ENCODE results near the gene VAV1. TPM values are rescaled to one million over a fixed set of nuclear protein-coding genes. Genes with fewer than 3 reads are reported as not detected.
"Not testable (repeated sequence)": the region's sequence is repeated elsewhere in the genome, so short reads cannot be mapped to it uniquely, and the experiment has no call there.

The VAV1 gene
- total RNA-seq, 2 experiments from 2014 or later = 77.9 to 84.5 TPM

- ChIA-PET CTCF (interaction anchor here (0.8 to 8.2 kb wide), 4 partner anchors 96 to 648 kb away, joined by 3 to 106 read pairs (median 4); partner anchors contain the start of gene GPR108), POLR2A (no interaction called here)
- Mint-ChIP-seq H3K27ac (no peak overlapping the region), H3K27me3 (no peaks in the 10 kb centered on the region), H3K9me3 (no peaks in the 10 kb centered on the region), H3K4me1 (ENCODE audit: low read depth) (peaks cover 19% of the 10 kb centered on the region), H3K4me3 (no peak overlapping the region), H3K36me3 (no peaks in the 10 kb centered on the region)
- no peak for DNase-seq
- intact Hi-C loops (cut with micrococcal nuclease) = no loop called here
Observed at GRCh38 chr19:6866741-6867151, 94.2 kb downstream of the VAV1 start.

GRCh38 chr19:6868351-6868750 lies 95.8 kb downstream of the VAV1 start:
- no peak overlapping the region for H3K27ac Mint-ChIP-seq
- intact Hi-C loops (cut with micrococcal nuclease) = no loop called here
- POLR2A ChIA-PET = interaction anchor here (1.3 kb wide), 1 partner anchor 227 kb away, joined by 3 read pairs; no protein-coding TSS in a partner anchor

GRCh38 chr19:6869151-6869882 lies 96.8 kb downstream of the VAV1 start:
- peaks cover 10% of the 10 kb centered on the region for H3K4me1 Mint-ChIP-seq (ENCODE audit: low read depth)
- intact Hi-C loops (cut with micrococcal nuclease); H3K27me3 Mint-ChIP-seq; H3K9me3 Mint-ChIP-seq; H3K27ac Mint-ChIP-seq; H3K4me3 Mint-ChIP-seq; DNase-seq; H3K36me3 Mint-ChIP-seq: not testable (repeated sequence)
- POLR2A ChIA-PET = interaction anchor here (1.3 kb wide), 1 partner anchor 227 kb away, joined by 3 read pairs; no protein-coding TSS in a partner anchor
- CTCF ChIA-PET = interaction anchor here (1.1 to 8.2 kb wide), 2 partner anchors 119 to 133 kb away, joined by 3 to 106 read pairs; partner anchors contain the start of gene GPR108

More at GRCh38 chr19:6868351-6868750, 95.8 kb downstream of the VAV1 start:
- Mint-ChIP-seq H3K4me3 (no peak overlapping the region), H3K4me1 (ENCODE audit: low read depth) (peaks cover 10% of the 10 kb centered on the region), H3K36me3 (no peaks in the 10 kb centered on the region), H3K9me3 (no peaks in the 10 kb centered on the region), H3K27me3 (no peaks in the 10 kb centered on the region)
- CTCF ChIA-PET = interaction anchor here (1.0 to 8.2 kb wide), 4 partner anchors 95 to 235 kb away, joined by 3 to 106 read pairs (median 3); partner anchors contain the start of gene GPR108
- DNase-seq = no peak

- Mint-ChIP-seq H3K27me3 (no peaks in the 10 kb centered on the region), H3K4me3 (no peak overlapping the region), H3K36me3 (no peaks in the 10 kb centered on the region), H3K27ac (no peak overlapping the region), H3K9me3 (no peaks in the 10 kb centered on the region), H3K4me1 (ENCODE audit: low read depth) (no peaks in the 10 kb centered on the region)
- no peak for DNase-seq
- intact Hi-C loops (cut with micrococcal nuclease) = no loop called here
- POLR2A ChIA-PET = no interaction called here
- CTCF ChIA-PET = interaction anchor here (0.6 kb wide), 1 partner anchor 319 kb away, joined by 3 read pairs; no protein-coding TSS in a partner anchor
Observed at GRCh38 chr19:6873708-6874431, 101.4 kb downstream of the VAV1 start.

GRCh38 chr19:6875218-6875617 lies 102.7 kb downstream of the VAV1 start:
- no peaks in the 10 kb centered on the region for H3K36me3 Mint-ChIP-seq
- POLR2A ChIA-PET = no interaction called here
- CTCF ChIA-PET = interaction anchor here (2.3 kb wide), 1 partner anchor 11 kb away, joined by 10 read pairs; no protein-coding TSS in a partner anchor
- no peak overlapping the region for H3K27ac Mint-ChIP-seq
- intact Hi-C loops (cut with micrococcal nuclease) = no loop called here
- H3K27me3 Mint-ChIP-seq = no peaks in the 10 kb centered on the region
- DNase-seq = no peak
- H3K9me3 Mint-ChIP-seq = peaks cover 4% of the 10 kb centered on the region
- H3K4me3 Mint-ChIP-seq = no peak overlapping the region
- no peaks in the 10 kb centered on the region for H3K4me1 Mint-ChIP-seq (ENCODE audit: low read depth)

GRCh38 chr19:6876748-6877147 lies 104.2 kb downstream of the VAV1 start:
- Mint-ChIP-seq H3K27ac (no peak overlapping the region), H3K4me3 (no peak overlapping the region), H3K4me1 (ENCODE audit: low read depth) (no peaks in the 10 kb centered on the region), H3K9me3 (peaks cover 4% of the 10 kb centered on the region), H3K36me3 (no peaks in the 10 kb centered on the region), H3K27me3 (no peaks in the 10 kb centered on the region)
- intact Hi-C loops (cut with micrococcal nuclease) = no loop called here
- ChIA-PET POLR2A (no interaction called here), CTCF (interaction anchor here (2.3 kb wide), 1 partner anchor 12 kb away, joined by 10 read pairs; no protein-coding TSS in a partner anchor)
- no peak for DNase-seq

- POLR2A ChIA-PET = no interaction called here
- no peaks in the 10 kb centered on the region for H3K4me1 Mint-ChIP-seq (ENCODE audit: low read depth)
Observed at GRCh38 chr19:6877766-6878165, 105.3 kb downstream of the VAV1 start.

GRCh38 chr19:6886277-6886897 lies 113.9 kb downstream of the VAV1 start:
- DNase-seq = peak; percentile 16
- intact Hi-C loops (cut with micrococcal nuclease) = loop anchor here (10.0 kb wide), 1 partner anchor 128 kb away; no protein-coding TSS in a partner anchor
- ChIA-PET POLR2A (no interaction called here), CTCF (no interaction called here)
- H3K27ac Mint-ChIP-seq = peak overlapping the region; percentile 1
- no peaks in the 10 kb centered on the region for H3K27me3 Mint-ChIP-seq
- no peak overlapping the region for H3K4me3 Mint-ChIP-seq
- H3K9me3 Mint-ChIP-seq = peaks cover 9% of the 10 kb centered on the region
- H3K36me3 Mint-ChIP-seq = peaks cover 3% of the 10 kb centered on the region
- H3K4me1 Mint-ChIP-seq (ENCODE audit: low read depth) = peaks cover 46% of the 10 kb centered on the region

More at GRCh38 chr19:6877766-6878165, 105.3 kb downstream of the VAV1 start:
- Mint-ChIP-seq H3K36me3 (no peaks in the 10 kb centered on the region), H3K4me3 (no peak overlapping the region), H3K27me3 (no peaks in the 10 kb centered on the region), H3K27ac (no peak overlapping the region), H3K9me3 (peaks cover 4% of the 10 kb centered on the region)
- CTCF ChIA-PET = no interaction called here
- no peak for DNase-seq
- intact Hi-C loops (cut with micrococcal nuclease) = no loop called here

GRCh38 chr19:6887316-6887715 lies 114.8 kb downstream of the VAV1 start, which contains the start of gene ADGRE1:
TSS of gene ADGRE1 (plus strand) at chr19:6887579. CDS start at chr19:6887609, 30 bp downstream.
- H3K36me3 Mint-ChIP-seq = peaks cover 8% of the 10 kb centered on the region
- peaks cover 14% of the 10 kb centered on the region for H3K9me3 Mint-ChIP-seq
- peak within 1 kb of the TSS; percentile 65 for H3K27ac Mint-ChIP-seq
- peaks cover 55% of the 10 kb centered on the region for H3K4me1 Mint-ChIP-seq (ENCODE audit: low read depth)
- DNase-seq = peak; percentile 71
- ChIA-PET POLR2A (no interaction called here), CTCF (no interaction called here)
- no peaks in the 10 kb centered on the region for H3K27me3 Mint-ChIP-seq
- intact Hi-C loops (cut with micrococcal nuclease) = loop anchor here (10.0 kb wide), 1 partner anchor 127 kb away; no protein-coding TSS in a partner anchor
- H3K4me3 Mint-ChIP-seq = no peak within 1 kb of the TSS

GRCh38 chr19:6888967-6889366 lies 116.5 kb downstream of the VAV1 start:
- ChIA-PET CTCF (interaction anchor here (0.6 kb wide), 1 partner anchor 24 kb away, joined by 3 read pairs; no protein-coding TSS in a partner anchor), POLR2A (no interaction called here)
- Mint-ChIP-seq H3K27me3 (no peaks in the 10 kb centered on the region), H3K36me3 (peaks cover 13% of the 10 kb centered on the region), H3K4me1 (ENCODE audit: low read depth) (peaks cover 69% of the 10 kb centered on the region), H3K27ac (peak overlapping the region; percentile 4), H3K9me3 (peaks cover 21% of the 10 kb centered on the region), H3K4me3 (no peak overlapping the region)
- intact Hi-C loops (cut with micrococcal nuclease) = loop anchor here (10.0 kb wide), 1 partner anchor 126 kb away; no protein-coding TSS in a partner anchor
- no peak for DNase-seq

- H3K36me3 Mint-ChIP-seq = peaks cover 24% of the 10 kb centered on the region
- peak overlapping the region; percentile 22 for H3K4me3 Mint-ChIP-seq
- POLR2A ChIA-PET = interaction anchor here (0.5 to 0.7 kb wide), 2 partner anchors 148 to 268 kb away, joined by 3 to 4 read pairs; no protein-coding TSS in a partner anchor
- CTCF ChIA-PET = interaction anchor here (0.6 to 1.6 kb wide), 4 partner anchors 27 to 259 kb away, joined by 3 to 5 read pairs (median 4); no protein-coding TSS in a partner anchor
- peak overlapping the region; percentile 82 for H3K27ac Mint-ChIP-seq
- intact Hi-C loops (cut with micrococcal nuclease) = no loop called here
- H3K27me3 Mint-ChIP-seq = no peaks in the 10 kb centered on the region
- H3K4me1 Mint-ChIP-seq (ENCODE audit: low read depth) = peaks cover 70% of the 10 kb centered on the region
- peak; percentile 14 for DNase-seq
- H3K9me3 Mint-ChIP-seq = peaks cover 36% of the 10 kb centered on the region
Observed at GRCh38 chr19:6890401-6890913, 117.9 kb downstream of the VAV1 start.

All from activated CD4-positive, alpha-beta memory T cell treated with anti-CD3 and anti-CD28 coated beads for 36 hours (primary cell).